ENCODE measurements around the gene LTO1. TPM values are rescaled to one million over a fixed set of nuclear protein-coding genes. Genes with fewer than 3 reads are reported as not detected.

The LTO1 gene
- total and polyA plus RNA-seq, 10 of the 15 experiments (the other 5 are each of a cell fraction or from before 2014, with no cell fraction given), result 2.6 to 27.5 (median 14.4) TPM

GRCh38 chr11:69618237-69618636 is 56.9 kb downstream of the LTO1 start:
- intact Hi-C loops (cut with micrococcal nuclease; ENCODE audit: unreplicated experiment), result no loop called here

More at GRCh38 chr11:69618237-69618636, 56.9 kb downstream of the LTO1 start:
- H4K20me1 ChIP-seq (ENCODE audit: control insufficient read depth, insufficient read depth), result no peaks in the 10 kb centered on the region
- H3K9me3 ChIP-seq (replicated peaks; ENCODE audit: control insufficient read depth, insufficient read depth, low read length), result no peaks in the 10 kb centered on the region
- no peak overlapping the region for H3K9ac ChIP-seq (ENCODE audit: control insufficient read depth, insufficient read depth, low read length)
- 10% methylated on average over 8 of the region's 8 CpGs for WGBS (ENCODE audit: insufficient coverage, insufficient replicate concordance, low lambda C conversion rate, missing lambda C conversion rate)
- SMC1A ChIA-PET (ENCODE audit: uncharacterized antibody, unreplicated experiment), result no interaction called here
- in situ Hi-C loops (cut with MboI), result no loop called here
- no peak for TF ChIP-seq PBX3 (IDR thresholded peaks at IDR 0.05; ENCODE audit: insufficient replicate concordance, low read depth, low read length)
- TF ChIP-seq IRF4 (IDR thresholded peaks at IDR 0.05; ENCODE audit: low read depth, low read length), result no peak
- no peak for TF ChIP-seq ZBED1 (IDR thresholded peaks at IDR 0.05; ENCODE audit: borderline replicate concordance)
- no peak for TF ChIP-seq TBL1XR1 (IDR thresholded peaks at IDR 0.05; ENCODE audit: low read depth, low read length)
- no peak for TF ChIP-seq FOS (IDR thresholded peaks at IDR 0.05; ENCODE audit: borderline replicate concordance, extremely low read depth, insufficient read length)
- no peak for TF ChIP-seq CBFB (IDR thresholded peaks at IDR 0.05; ENCODE audit: low read depth)
- no peak for TF ChIP-seq NRF1 (conservative IDR thresholded peaks at IDR 0.05; ENCODE audit: low read depth, low read length)
- TF ChIP-seq ZNF592 (IDR thresholded peaks at IDR 0.05), result no peak
- TF ChIP-seq ELK1 (IDR thresholded peaks at IDR 0.05; ENCODE audit: low read depth, low read length), result no peak
- POLR2A ChIA-PET, result no interaction called here
- RAD21 ChIA-PET (ENCODE audit: unreplicated experiment), result no interaction called here
- H3K4me2 ChIP-seq (ENCODE audit: control insufficient read depth, insufficient read depth), result no peak overlapping the region
- no TSS peak for BruUV-seq (replicated peaks)
- no peak overlapping the region for H3K27ac ChIP-seq (ENCODE audit: control insufficient read depth, insufficient read depth)
- H3K4me1 ChIP-seq (ENCODE audit: control insufficient read depth, insufficient read depth, low read length), result no peaks in the 10 kb centered on the region
- DNase-seq (ENCODE audit: low read depth, low spot score) (no peak), ATAC-seq (no peak), FAIRE-seq (no peak)
- H3K4me3 ChIP-seq, result no peak overlapping the region
- H3K79me2 ChIP-seq (ENCODE audit: control insufficient read depth, insufficient read depth, low read length), result no peaks in the 10 kb centered on the region
- peaks cover 0 to 2% of the 10 kb centered on the region in 2 experiments; a peak in 2 of 4 replicates for H3K27me3 ChIP-seq (replicated peaks in 1 of 2; ENCODE audit: control insufficient read depth in 2 of 2, insufficient read depth in 2 of 2, low read length in 1 of 2)
- H3K36me3 ChIP-seq (ENCODE audit: control insufficient read depth in 2 of 2, insufficient read depth in 2 of 2, low read length in 1 of 2), result no peaks in the 10 kb centered on the region
- CTCF ChIA-PET, result no interaction called here
- no peak overlapping the region for H2AFZ ChIP-seq (ENCODE audit: control insufficient read depth, low read depth, low read length)
